Measurements from ENCODE around the gene ASB15. TPM values are rescaled to one million over a fixed set of nuclear protein-coding genes. Genes with fewer than 3 reads are reported as not detected.

ASB15 gene
- total RNA-seq, 1 donor, result not detected

- Histone ChIP-seq H3K27me3 (ENCODE audit: insufficient read depth, low read length) (no peaks in the 10 kb centered on the region), H3K4me2 (ENCODE audit: insufficient read depth, low read length) (no peak overlapping the region), H3K27ac (ENCODE audit: low read depth, low read length) (no peak overlapping the region), H3K36me3 (ENCODE audit: insufficient read depth, low read length) (no peaks in the 10 kb centered on the region), H3K4me3 (ENCODE audit: insufficient read depth, low read length) (no peak overlapping the region), H3K9me3 (ENCODE audit: low read depth, low read length) (no peaks in the 10 kb centered on the region), H2AFZ (ENCODE audit: low read length) (no peak overlapping the region), H4K20me1 (ENCODE audit: insufficient read depth, low read length) (no peaks in the 10 kb centered on the region), H3K79me2 (ENCODE audit: insufficient read depth, low read length) (no peaks in the 10 kb centered on the region), H3K4me1 (ENCODE audit: insufficient read depth, low read length) (no peaks in the 10 kb centered on the region)
- TF ChIP-seq CTCF (IDR thresholded peaks at IDR 0.05; ENCODE audit: extremely low read depth, low read depth, low read length), result no peak
- DNase-seq (ENCODE audit: insufficient read length, low spot score, missing footprints), result no peak
Measured at GRCh38 chr7:123602648-123603047, 1.0 kb downstream of the ASB15 start.

- DNase-seq (ENCODE audit: insufficient read length, low spot score, missing footprints), result no peak
- TF ChIP-seq CTCF (IDR thresholded peaks at IDR 0.05; ENCODE audit: extremely low read depth, low read depth, low read length), result no peak
- H3K27me3 ChIP-seq (ENCODE audit: insufficient read depth, low read length), result no peaks in the 10 kb centered on the region
Measured at GRCh38 chr7:123604739-123605138, 3.1 kb downstream of the ASB15 start.

GRCh38 chr7:123607423-123607975, 5.9 kb downstream of the ASB15 start:
- Histone ChIP-seq H3K4me3 (ENCODE audit: insufficient read depth, low read length) (no peak overlapping the region), H2AFZ (ENCODE audit: low read length) (no peak overlapping the region), H3K36me3 (ENCODE audit: insufficient read depth, low read length) (no peaks in the 10 kb centered on the region), H3K27ac (ENCODE audit: low read depth, low read length) (no peak overlapping the region), H3K4me2 (ENCODE audit: insufficient read depth, low read length) (no peak overlapping the region), H3K9me3 (ENCODE audit: low read depth, low read length) (no peaks in the 10 kb centered on the region), H4K20me1 (ENCODE audit: insufficient read depth, low read length) (no peaks in the 10 kb centered on the region), H3K27me3 (ENCODE audit: insufficient read depth, low read length) (no peaks in the 10 kb centered on the region), H3K4me1 (ENCODE audit: insufficient read depth, low read length) (no peaks in the 10 kb centered on the region), H3K79me2 (ENCODE audit: insufficient read depth, low read length) (no peaks in the 10 kb centered on the region)
- no peak for DNase-seq (ENCODE audit: insufficient read length, low spot score, missing footprints)
- no peak for TF ChIP-seq CTCF (IDR thresholded peaks at IDR 0.05; ENCODE audit: extremely low read depth, low read depth, low read length)

More at GRCh38 chr7:123604739-123605138, 3.1 kb downstream of the ASB15 start:
- Histone ChIP-seq H2AFZ (ENCODE audit: low read length) (no peak overlapping the region), H4K20me1 (ENCODE audit: insufficient read depth, low read length) (no peaks in the 10 kb centered on the region), H3K36me3 (ENCODE audit: insufficient read depth, low read length) (no peaks in the 10 kb centered on the region), H3K4me3 (ENCODE audit: insufficient read depth, low read length) (no peak overlapping the region), H3K79me2 (ENCODE audit: insufficient read depth, low read length) (no peaks in the 10 kb centered on the region), H3K4me1 (ENCODE audit: insufficient read depth, low read length) (no peaks in the 10 kb centered on the region), H3K27ac (ENCODE audit: low read depth, low read length) (no peak overlapping the region), H3K9me3 (ENCODE audit: low read depth, low read length) (no peaks in the 10 kb centered on the region), H3K4me2 (ENCODE audit: insufficient read depth, low read length) (no peak overlapping the region)

GRCh38 chr7:123608991-123609882, 7.6 kb downstream of the ASB15 start:
- H3K27me3 ChIP-seq (ENCODE audit: insufficient read depth, low read length), result no peaks in the 10 kb centered on the region
- H4K20me1 ChIP-seq (ENCODE audit: insufficient read depth, low read length), result no peaks in the 10 kb centered on the region
- H3K9me3 ChIP-seq (ENCODE audit: low read depth, low read length), result no peaks in the 10 kb centered on the region
- no peaks in the 10 kb centered on the region for H3K4me1 ChIP-seq (ENCODE audit: insufficient read depth, low read length)
- H3K79me2 ChIP-seq (ENCODE audit: insufficient read depth, low read length), result no peaks in the 10 kb centered on the region
- DNase-seq (ENCODE audit: insufficient read length, low spot score, missing footprints), result no peak
- H3K36me3 ChIP-seq (ENCODE audit: insufficient read depth, low read length), result no peaks in the 10 kb centered on the region
- no peak overlapping the region for H3K27ac ChIP-seq (ENCODE audit: low read depth, low read length)
- TF ChIP-seq CTCF (IDR thresholded peaks at IDR 0.05; ENCODE audit: extremely low read depth, low read depth, low read length), result no peak
- no peak overlapping the region for H3K4me2 ChIP-seq (ENCODE audit: insufficient read depth, low read length)
- no peak overlapping the region for H2AFZ ChIP-seq (ENCODE audit: low read length)
- no peak overlapping the region for H3K4me3 ChIP-seq (ENCODE audit: insufficient read depth, low read length)
